Uterus (tissue), 4 donors: Measurements from ENCODE around the gene MED17. TPM values are rescaled to one million over a fixed set of nuclear protein-coding genes. Genes with fewer than 3 reads are reported as not detected.

ENCODE experiments used
- DNase-seq, 2 donors: peaks; one replicate each; pipeline ENCODE4 v3.0.0-alpha.2; 2019 to 2020
- H3K27ac ChIP-seq, 2 donors: fragments of 200-600 bp; sonication (generic); 1 replicate in 1 of 2; 2 replicates in 1 of 2; pipeline ENCODE4 v1.5.1; 2016 to 2018
- H3K27me3 ChIP-seq, 2 donors: fragments of 200-600 bp; sonication (generic); one replicate each; pipeline ENCODE4 v1.5.1; 2018 to 2019; ENCODE audit warnings: control low read depth in 1 of 2
- H3K36me3 ChIP-seq, 2 donors: fragments of 200-600 bp; sonication (generic); one replicate each; pipeline ENCODE4 v1.5.1; 2019; ENCODE audit warnings: control low read depth in 1 of 2
- H3K4me1 ChIP-seq, 2 donors: fragments of 200-600 bp; sonication (generic); one replicate each; pipeline ENCODE4 v1.5.1; 2018 to 2019; ENCODE audit warnings: control low read depth in 1 of 2
- H3K4me3 ChIP-seq, 2 donors: fragments of 200-600 bp; sonication (generic); 1 replicate in 1 of 2; 2 replicates in 1 of 2; pipeline ENCODE4 v1.5.1; 2018 to 2019; ENCODE audit warnings: mild to moderate bottlenecking in 1 of 2
- H3K9me3 ChIP-seq, 2 donors: fragments of 200-600 bp; sonication (generic); one replicate each; pipeline ENCODE4 v1.5.1; 2019; ENCODE audit warnings: control low read depth in 1 of 2
- CTCF ChIP-seq, 4 experiments: fragments of 200-600 bp in 2 of 4; fragments of 450-650 bp in 2 of 4; sonication (generic) in 2 of 4; IDR thresholded peaks; one replicate each; pipeline ENCODE4 v1.5.1; 2016 to 2019; ENCODE audit warnings: antibody characterized with exemption in 4 of 4, mild to moderate bottlenecking in 2 of 4, moderate library complexity in 1 of 4
- POLR2A ChIP-seq, 2 donors: fragments of 450-650 bp; IDR thresholded peaks; one replicate each; pipeline ENCODE4 v1.6.1; 2016; ENCODE audit warnings: antibody characterized with exemption in 2 of 2, mild to moderate bottlenecking in 1 of 2, moderate library complexity in 1 of 2
- intact Hi-C: fragments of 100-400 bp; cut with DNase I; formaldehyde crosslinking; loops from one replicate; pipeline ENCODE4 v1.15.1; 2023; ENCODE audit warnings: low total_unique reads
- small RNA-seq: library from RNA; depleted of rRNA; stranded (forward); fragments of <200 nt; gene quantifications from one replicate; pipeline ENCODE3, GENCODE V24; 2016
- total RNA-seq, 4 donors: library from RNA; depleted of rRNA in 3 of 4; stranded (reverse); fragments of >200 nt in 3 of 4; gene quantifications; one replicate each; pipeline versions ENCODE4 v1.1.0 to v1.2.4, GENCODE V29; 2014 to 2023
- donor health status: DM: yes; HTN: yes; CAD: no.

The MED17 gene
- total RNA-seq, 4 donors from 2014 or later: 35.1 to 64.8 (median 56.4) TPM

GRCh38 chr11:93852242-93852641 is 68.2 kb downstream of the MED17 start:
- intact Hi-C loops: no loop called here
- no peaks in the 10 kb centered on the region for H3K36me3 ChIP-seq
- no peak overlapping the region for H3K27ac ChIP-seq
- no peaks in the 10 kb centered on the region for H3K9me3 ChIP-seq
- H3K4me1 ChIP-seq: no peaks in the 10 kb centered on the region
- no peak for DNase-seq
- TF ChIP-seq CTCF (IDR thresholded peaks at IDR 0.05) (no peak), POLR2A (IDR thresholded peaks at IDR 0.05) (no peak)
- H3K27me3 ChIP-seq: no peaks in the 10 kb centered on the region
- H3K4me3 ChIP-seq: no peak overlapping the region

- Histone ChIP-seq H3K36me3 (no peaks in the 10 kb centered on the region), H3K9me3 (no peaks in the 10 kb centered on the region), H3K27me3 (no peaks in the 10 kb centered on the region), H3K27ac (no peak overlapping the region), H3K4me3 (no peak overlapping the region), H3K4me1 (no peaks in the 10 kb centered on the region)
- intact Hi-C loops: no loop called here
- TF ChIP-seq CTCF (IDR thresholded peaks at IDR 0.05) (no peak), POLR2A (IDR thresholded peaks at IDR 0.05) (no peak)
- no peak for DNase-seq
These were observed 73.5 kb downstream of the MED17 start for GRCh38 chr11:93857413-93858120.

- Histone ChIP-seq H3K9me3 (no peaks in the 10 kb centered on the region), H3K4me3 (no peak overlapping the region), H3K27ac (no peak overlapping the region), H3K36me3 (no peaks in the 10 kb centered on the region), H3K27me3 (no peaks in the 10 kb centered on the region), H3K4me1 (no peaks in the 10 kb centered on the region)
- no peak for DNase-seq
- TF ChIP-seq POLR2A (IDR thresholded peaks at IDR 0.05) (no peak), CTCF (IDR thresholded peaks at IDR 0.05) (no peak)
- intact Hi-C loops: no loop called here
These were observed 74.2 kb downstream of the MED17 start for GRCh38 chr11:93858121-93858775.

GRCh38 chr11:93861808-93862207 is 77.7 kb downstream of the MED17 start:
- no peak overlapping the region for H3K4me3 ChIP-seq
- intact Hi-C loops: no loop called here
- no peak overlapping the region for H3K27ac ChIP-seq
- H3K4me1 ChIP-seq: no peaks in the 10 kb centered on the region
- H3K27me3 ChIP-seq: no peaks in the 10 kb centered on the region
- TF ChIP-seq POLR2A (IDR thresholded peaks at IDR 0.05): no peak
- no peaks in the 10 kb centered on the region for H3K9me3 ChIP-seq
- DNase-seq: no peak
- H3K36me3 ChIP-seq: no peaks in the 10 kb centered on the region

Small RNA genes lying within 50 kb of the gene (small RNA-seq; reads per million reads assigned to genes)
- gene RF00019: not detected
- not detected for gene SNORA40

Other genes with a start within 250 kb of the MED17 start
- 10 to 100 TPM in 3 of 4 donors, 1 to 10 TPM in 1; 7.2 to 30.0 (median 17.7) TPM for gene SMCO4, start 240.9 kb upstream of the MED17 start, total RNA-seq
- 10 to 100 TPM in 3 of 4 donors, 1 to 10 TPM in 1; 6.9 to 55.3 (median 23.4) TPM for gene CEP295, start 122.6 kb upstream of the MED17 start, total RNA-seq
- 100 to 1,000 TPM in 3 of 4 donors, 10 to 100 TPM in 1; 46.1 to 431 (median 191) TPM for gene TAF1D, start 42.8 kb upstream of the MED17 start, total RNA-seq
- gene C11orf54, start 42.6 kb upstream of the MED17 start, total RNA-seq: 10 to 100 TPM; 13.3 to 57.2 (median 32.1) TPM
- gene VSTM5, start 66.3 kb downstream of the MED17 start, total RNA-seq: 1 to 10 TPM in 1 of 4 donors, under 1 TPM in 1, not detected in 2; 0.49 to 2.5 TPM
- gene HEPHL1, start 237.1 kb downstream of the MED17 start, total RNA-seq: not detected